Right hindlimb (tissue), 1 donor: ENCODE data around the gene SRBD1.

ENCODE experiments used
- DNase-seq: peaks from one replicate; pipeline ENCODE4 v3.0.0-alpha.2; 2018

Gene SRBD1

DNA sequence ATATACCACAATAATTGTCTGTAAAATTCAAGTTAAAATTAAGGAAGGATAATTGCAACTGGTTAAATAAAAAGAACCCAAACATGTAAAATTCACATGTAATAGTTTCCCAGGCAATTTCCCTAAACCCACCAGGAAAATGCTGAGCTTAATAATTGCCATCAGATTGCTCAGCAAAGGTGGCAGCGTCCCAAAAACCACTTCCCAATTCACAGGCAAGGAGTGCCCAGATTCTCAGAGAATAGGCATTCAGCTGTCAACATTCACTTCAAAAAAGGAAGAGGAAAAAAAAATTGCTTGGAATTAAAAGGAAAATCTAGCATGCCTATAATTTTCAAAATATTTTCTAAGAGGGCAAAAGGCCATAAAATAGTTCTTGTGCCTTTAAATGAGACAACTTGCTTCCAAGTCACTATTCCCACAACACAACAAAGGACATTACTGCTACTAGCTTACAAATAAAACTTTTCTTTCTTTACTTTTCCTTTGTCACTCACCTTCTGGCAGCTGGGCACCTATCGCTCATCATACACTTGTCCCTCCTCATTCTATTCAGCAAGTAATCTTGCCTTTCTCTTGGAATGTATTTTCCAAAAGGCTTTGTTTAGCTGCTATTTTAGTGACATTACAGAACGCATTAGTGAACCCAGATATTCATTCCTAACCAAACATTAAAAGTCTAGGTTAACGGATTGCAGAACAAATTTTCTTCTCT is 15.2 kb downstream of the SRBD1 start:
- DNase-seq: peak; percentile 33

DNA sequence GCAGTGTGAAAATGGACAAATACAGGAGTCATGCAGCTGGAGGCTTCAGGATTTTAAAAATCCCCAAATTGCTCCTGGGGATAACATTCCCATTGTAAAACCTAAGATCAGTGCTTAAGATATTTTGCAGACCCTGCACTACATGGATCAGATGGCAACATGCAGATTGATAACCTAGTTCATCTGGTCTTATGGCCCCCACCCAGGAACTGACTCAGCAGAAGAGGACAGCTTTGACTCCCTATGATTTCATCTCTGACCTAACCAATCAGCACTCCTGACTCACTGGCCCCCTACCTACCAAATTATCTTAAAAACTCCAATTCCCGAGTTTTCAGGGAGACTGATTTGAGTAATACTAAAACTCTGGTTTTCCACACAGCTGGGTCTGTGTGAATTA is 20.0 kb downstream of the SRBD1 start:
- DNase-seq: no peak

DNA sequence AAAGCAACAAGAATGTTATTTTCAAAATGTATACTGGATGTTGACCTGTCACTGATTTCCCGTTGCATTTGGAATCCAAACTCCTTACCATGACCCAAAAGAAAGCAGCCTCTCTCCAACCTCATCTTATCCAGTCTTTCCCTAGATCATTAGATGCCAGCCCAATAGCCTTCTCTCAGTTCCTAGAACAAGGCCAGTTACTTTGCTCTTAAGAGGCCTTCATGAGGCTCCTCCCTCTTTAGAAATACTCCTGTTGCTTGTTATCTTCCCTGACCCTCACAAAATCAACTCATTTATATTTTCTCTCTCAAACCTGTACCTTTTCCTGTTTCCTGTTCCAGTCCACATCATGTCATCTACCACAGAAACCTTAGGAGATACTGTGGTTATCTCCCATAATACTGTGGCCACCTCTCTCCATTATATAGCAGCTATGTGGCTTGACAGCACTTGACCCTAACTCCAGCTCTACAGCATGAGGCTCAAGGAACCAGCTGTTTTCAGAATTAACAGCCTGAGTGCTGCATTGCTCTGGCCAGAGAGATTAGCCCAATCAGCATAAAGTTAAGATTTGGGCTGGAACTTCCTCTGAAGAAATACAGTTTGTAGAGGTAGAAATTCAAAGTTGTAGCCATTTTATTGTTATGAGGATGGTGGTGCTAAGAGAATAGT is 22.8 kb downstream of the SRBD1 start:
- no peak for DNase-seq

DNA sequence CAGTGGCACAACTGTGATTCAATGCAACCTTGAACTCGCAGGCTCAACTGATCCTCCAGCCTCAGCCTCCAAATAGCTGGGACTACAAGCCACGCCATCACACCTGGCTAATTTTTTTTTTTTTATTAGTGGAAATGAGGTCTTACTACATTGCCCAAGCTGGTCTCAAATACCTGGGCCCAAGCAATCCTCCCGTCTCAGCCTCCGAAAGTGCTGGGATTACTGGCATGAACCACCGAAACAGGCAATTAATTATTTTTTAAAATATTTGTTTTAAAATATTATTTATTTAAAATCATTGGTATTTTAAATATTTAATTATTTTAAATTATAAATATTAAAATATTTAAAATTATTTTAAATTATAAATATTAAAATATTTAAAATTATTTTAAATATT is 24.5 kb downstream of the SRBD1 start:
- DNase-seq: no peak

DNA sequence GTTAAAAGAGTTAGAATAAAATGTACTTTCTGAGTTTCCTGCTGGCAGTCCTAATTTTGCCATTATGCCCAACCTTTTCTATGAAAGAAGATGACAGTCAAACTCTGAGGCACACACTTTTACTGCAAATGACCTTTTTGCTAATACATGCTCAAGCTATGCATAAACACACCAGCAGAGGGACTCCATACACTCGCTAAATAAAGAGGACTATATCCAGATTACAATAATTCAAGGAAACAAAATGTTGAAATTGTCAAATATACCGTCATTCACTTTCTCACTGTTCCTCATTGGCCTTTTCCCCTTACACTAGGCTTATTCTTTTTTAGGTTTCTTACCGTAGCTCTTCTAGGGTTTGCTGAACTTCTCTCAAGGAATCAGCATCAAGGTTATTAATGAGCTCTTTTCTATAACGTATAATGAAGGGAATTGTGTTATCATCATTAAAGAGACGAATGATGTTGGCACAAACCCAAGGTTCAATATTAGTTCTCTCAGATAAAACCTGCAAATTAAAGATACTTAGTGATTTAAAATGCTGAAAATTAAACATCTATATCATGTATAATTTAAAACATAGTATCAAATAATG is 25.7 kb downstream of the SRBD1 start:
- DNase-seq: no peak

DNA sequence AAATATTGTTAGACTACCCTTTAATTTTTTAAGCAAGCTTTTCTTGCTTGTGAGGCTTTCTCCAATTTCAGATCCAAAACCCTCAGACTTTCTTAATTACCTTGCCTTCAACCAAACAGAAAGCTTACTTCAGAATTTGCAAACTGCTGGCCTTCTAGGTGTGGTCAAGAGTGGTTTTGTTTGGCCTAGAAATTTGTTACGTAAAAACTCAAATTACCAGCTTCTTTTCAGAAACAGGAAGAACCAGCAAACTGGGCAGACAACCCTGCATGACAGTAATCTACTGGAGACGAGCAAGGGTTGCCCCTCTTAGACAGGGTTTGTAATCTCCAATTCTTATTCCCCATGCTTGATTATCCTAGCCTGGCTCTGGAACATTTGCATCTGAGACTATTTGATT is 27.1 kb downstream of the SRBD1 start:
- DNase-seq: no peak

DNA sequence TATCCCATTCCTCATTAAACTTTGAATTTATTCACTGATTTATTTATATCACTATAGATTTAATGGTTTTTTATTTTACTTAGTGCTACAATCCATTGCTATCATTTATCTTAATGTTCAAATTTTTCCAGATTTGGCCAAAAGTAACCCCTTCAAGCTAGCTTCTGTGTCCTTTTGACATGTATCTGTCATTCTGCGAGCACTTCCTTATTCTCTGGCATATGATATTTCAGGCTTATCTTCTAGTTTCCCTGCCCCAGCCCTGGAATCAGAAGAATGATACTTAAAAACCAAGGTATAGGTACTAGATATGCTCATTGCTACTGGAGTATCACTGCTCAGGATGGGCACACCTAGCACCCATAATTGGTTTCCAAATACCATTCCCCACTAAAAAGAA is 28.5 kb downstream of the SRBD1 start:
- no peak for DNase-seq

DNA sequence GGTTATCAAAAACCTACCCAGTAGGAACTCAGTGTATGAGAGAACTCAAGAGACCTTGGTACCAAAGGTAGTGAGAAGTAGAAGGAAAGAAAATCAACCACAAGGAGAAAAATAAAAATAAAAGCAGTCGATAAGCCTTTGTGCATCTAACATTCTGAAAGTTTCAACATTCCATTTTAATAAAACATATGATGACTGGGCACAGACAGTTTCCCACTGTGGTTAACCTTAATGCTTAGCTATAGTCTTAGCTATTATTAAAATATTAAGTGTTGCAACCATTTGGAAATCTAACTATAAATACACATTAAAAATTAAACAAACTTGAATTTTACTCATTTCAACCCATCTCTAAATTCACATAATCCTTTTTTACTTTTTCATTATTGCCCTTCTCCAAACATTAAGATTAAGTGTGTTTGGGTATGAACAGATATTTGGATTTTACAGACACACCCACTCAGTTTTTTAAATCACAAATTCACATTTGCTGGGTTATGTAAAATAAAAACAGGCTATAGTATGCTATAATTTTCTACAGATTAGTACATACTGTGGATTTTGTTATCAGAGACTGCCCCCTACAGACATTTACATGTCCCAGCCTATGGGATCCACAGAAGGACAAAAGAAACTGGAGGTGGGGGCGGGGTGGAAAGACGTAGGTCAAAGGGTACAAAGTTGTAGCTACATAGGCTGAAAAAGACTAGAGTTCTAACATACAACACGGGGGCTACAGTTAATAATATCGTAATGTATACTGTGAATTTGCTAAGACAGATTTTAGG is 32.8 kb downstream of the SRBD1 start:
- no peak for DNase-seq

DNA sequence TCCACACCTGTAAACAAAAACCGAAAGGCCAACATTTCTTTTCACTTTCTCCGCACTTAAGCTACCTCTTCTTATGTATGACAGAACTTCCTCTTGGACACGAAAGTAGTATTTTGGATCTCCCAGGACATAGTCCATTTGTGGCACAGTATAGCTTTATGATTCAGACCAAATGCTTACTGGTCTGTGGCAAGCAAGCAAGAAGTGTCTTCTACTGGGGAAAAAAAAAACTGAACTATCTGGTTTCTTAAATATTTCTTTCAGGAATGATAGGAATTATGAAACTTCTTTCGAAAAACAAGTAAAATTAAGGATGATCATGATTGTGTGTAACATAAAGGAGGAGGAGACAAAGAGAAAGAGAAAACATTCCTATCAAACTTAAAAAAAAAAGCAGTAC is 33.6 kb downstream of the SRBD1 start:
- no peak for DNase-seq

DNA sequence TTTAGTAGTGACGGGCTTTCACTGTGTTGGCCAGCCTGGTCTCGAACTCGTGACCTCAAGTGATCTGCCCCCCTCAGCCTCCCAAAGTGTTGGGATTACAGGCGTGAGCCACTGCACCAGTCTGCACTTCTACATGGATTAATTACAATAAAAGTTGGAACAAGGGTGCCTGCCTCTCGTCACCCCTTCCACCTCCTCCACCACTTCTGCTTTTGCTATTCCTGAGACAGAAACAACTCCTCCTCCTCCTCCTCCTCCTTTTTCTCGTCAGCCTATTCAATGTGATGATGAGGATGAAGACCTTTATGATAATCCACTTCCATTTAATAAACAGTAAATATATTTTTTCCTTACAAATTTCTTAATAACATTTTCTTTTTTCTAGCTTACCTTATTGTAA is 35.2 kb downstream of the SRBD1 start:
- DNase-seq: no peak

DNA sequence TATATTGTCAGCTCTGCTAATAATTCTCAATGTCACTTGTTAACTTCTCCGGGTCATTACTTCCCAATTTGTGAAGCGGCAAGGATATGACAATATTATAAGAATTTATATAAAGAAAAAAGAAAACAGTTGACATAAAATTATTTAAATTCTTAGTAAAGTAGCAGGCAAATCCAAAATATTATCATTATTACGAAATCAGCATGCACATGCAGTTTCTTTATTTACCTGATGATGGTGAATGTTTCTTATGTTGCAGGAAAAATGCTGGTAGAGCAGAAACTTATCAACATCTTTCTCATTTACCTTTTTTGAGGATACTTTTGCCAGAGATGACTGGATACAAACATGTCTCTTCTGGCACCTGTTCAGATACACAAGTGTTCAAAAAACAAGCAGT is 38.1 kb downstream of the SRBD1 start:
- no peak for DNase-seq

DNA sequence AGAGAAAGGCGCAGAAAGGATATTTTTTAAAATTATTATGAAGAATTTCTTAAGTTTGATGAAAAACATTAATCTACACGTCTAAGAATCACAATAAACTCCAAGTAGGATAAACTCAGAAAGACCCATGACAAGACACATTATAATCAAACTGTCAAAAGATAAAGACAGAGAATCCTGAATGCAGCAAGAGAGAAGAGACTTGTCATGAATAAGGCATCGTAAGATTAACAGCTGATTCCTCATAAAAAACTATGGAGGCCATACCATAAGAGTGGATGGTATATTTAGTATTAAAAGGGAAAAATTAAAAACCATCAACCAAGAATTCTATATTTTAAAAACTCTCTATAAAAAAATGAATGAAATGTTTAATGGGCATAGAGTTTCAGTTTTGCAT is 39.1 kb downstream of the SRBD1 start:
- no peak for DNase-seq

DNA sequence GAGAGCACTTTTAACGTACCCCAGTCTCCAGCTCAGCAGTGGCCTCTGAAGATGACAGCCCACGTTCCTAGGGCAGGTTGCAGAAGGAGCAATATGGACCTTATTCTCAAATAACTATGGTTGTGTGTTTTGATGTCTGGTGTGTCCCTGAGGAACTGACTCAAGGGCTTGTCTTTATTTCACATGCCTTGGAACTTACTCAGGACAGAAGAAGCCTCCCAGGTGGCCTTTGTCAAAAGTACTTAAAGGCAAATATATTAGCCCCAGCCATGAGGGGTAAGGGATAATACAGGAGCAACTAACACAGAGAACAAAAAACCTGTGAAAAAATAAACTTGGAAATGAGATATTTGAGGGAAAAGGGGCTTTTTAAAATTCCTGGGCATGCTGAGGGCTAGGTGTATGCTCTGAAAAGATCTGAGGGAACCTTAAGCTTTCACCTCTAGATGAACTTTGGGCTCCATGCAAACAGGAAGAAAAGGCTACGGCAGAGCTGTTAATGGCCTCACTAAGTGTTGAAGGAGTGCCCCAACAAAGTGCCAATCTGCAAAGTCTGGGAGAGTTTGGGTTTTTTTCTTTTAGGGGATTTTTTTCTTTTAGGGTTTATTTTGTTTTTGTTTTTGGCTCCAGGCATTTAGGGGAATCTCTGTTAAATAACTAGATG is 40.3 kb downstream of the SRBD1 start:
- no peak for DNase-seq

DNA sequence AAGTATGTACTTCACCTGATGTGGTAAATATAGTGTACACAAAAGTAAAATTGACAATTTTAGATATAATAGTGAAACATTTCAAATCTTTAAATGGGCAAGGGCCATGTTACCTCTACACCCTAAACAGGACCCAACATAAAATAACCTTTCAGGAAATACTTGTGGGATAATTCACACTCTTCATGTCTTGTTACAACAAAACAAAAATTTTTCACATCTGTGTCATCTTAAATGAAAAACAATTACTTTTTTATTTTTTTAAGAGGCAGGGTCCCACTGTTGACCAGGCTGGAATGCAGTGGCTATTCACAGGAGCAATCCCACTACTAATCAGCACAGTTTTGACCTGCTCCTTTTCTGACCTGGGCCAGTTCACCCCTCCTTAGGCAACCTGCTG is 42.1 kb downstream of the SRBD1 start:
- no peak for DNase-seq

DNA sequence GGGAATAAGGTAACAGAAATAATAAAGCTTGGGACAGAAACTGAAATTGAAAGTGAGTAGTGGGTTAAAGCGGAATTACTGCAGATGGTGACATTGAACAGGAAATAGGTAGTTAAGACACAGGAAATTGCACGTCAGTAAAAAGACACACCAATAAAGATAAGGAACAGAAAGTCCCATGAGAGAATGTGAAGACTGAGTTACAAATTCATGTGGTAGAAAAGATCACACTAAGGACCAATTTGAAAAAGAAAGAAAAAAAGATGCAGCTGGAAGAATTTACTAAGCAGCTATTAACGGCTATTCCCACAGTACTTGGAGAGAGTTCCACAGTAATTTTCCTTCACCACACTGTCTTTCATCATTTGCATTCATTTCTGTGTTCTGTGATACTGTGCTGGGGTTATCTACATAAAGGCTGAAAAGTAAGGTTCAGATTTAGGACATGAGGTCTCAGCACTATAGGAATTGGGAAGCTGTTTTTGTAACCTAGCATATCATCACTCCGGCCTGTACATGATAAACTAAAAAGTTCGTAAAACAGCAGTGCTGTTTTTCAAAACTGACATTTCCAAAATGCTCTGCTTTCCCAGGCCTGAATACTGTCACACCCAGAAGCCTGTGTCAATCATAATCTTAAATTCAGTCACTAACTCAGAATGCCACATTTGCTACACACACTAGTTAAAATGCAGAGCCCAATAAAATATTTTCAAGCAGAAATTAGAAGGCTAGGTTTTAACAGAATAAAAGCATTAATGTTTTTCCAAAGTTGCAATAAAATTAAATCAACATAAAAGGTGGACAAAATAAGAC is 42.9 kb downstream of the SRBD1 start:
- no peak for DNase-seq

DNA sequence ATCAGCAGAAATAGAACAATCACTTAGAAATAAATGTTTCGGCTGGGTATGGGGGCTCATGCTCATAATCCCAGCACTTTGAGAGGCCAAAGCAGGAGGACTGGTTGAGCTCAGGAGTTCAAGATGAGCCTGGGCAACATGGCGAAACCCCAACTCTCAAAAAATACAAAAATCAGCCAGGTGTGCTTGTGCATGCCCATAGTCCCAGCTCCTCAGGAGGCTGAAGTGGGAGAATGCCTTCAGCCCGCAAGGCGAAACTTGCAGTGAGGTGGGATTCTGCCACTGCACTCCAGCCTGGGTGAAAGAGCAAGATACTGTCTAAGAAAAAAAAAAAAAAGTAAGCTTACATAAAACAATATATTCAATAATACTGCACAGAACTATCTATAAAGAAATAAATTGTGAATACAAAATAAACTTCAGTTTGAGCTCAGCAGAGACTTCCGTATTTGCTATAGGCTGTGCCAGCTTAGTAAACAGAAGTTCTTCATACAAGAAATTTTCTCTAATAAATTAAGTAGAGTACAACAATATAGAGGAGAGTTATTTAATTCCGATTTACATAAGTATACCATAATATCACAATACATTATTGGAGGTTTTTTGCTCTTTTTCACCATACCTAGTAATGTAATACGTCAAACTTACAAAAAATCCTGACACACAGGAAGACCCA is 43.6 kb downstream of the SRBD1 start:
- no peak for DNase-seq

DNA sequence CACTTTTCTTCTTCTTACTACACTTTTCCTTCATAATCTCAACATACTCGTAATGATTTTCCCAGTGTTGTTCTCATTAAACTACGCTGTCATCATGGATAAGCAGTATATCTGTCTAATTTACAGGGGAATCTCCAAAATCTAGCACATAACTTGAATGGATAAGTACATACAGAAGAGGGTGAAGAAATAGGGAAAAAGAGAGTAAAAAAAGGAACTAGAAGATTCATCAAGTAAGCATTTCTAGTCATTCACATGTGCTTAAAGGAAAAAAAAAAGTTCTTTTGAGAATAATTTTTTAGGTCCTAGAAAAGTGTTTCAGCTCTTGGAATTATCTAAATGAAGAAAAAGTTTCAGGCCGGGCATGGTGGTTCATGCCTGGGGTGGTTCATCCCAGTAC is 51.6 kb downstream of the SRBD1 start:
- DNase-seq: no peak

DNA sequence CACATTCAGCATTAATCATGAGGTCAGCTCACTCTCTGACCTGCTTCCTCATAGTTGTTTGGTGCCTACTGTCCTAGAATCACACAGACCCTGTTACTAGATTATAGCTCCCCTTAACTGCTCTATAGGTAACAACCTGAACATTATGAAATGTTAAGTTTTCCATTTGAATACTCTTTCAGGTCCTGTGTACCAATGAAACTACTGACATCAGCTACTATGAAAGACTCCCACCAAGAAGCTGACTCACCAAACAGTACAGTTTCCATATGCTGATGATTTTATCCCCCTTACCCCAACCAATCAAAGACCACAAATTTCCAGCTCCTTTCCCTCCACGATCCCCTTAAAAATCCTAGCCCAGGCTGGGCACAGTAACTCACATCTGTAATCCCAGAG is 56.3 kb downstream of the SRBD1 start:
- no peak for DNase-seq

DNA sequence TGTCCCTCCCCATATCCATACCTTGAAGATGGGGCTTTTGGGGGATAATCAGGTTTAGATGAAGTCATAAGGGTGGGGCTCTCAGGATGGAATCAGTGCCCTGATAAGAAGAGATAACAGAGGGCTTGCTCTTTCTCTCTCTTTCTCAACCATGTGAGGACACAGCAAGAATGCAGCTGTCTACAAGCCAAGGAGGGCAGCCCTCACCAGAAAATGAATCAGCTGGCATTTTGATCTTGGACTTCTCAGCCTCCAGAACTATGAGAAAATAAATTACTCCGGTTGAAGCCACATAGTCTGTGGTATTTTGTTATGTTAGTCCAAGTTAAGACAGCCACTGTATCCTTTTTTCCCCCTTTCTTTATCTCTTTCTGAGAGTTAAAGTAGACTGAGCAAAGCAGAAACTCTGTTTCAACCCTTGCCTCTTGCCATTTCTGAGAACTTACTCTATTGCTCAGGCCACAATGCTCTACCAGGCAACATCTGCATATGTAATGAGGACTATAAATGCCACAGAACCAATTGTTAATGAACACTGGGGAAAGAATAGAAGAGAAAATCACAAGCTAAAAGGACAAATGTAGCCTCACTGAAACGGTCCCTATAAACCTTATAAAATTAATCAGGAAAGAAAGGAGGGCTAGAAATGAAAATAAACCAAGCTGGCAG is 56.9 kb downstream of the SRBD1 start:
- no peak for DNase-seq

DNA sequence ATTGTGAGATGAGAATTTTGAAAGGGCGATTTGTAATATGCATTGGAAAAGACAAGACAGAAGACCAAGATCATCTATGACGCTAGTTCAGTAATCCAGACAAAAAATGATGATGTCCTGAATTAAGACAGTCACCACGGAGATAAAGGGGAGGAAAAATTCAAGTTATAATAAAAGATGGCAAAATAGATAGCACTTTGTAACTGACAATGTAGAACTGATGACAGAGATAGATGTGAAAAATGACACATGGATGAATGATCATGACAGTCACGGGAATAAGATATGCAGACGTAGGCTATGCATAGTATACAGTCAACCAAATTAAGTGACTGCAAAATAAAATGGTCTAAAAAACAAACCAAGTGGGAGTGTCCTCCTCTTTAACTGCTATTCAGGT is 59.2 kb downstream of the SRBD1 start:
- no peak for DNase-seq

DNA sequence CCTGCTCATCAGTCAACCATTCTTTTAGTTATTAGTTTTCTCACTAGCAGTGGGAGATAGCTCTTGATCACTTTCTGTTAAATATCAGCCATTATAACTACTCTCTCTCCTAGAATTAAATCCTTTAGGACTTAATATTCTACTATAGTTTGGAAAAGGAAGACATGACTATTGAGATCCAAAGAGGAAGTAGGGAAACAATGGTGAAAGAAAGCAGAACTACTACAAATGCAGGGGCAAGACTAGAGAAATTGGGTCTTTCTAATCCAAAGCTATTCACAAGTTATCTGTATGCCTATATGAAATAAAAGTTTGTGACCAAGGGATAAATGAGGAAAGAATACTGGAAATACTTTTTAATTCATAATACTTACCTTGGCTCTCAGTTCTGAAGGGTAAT is 65.1 kb downstream of the SRBD1 start:
- DNase-seq: no peak
